ENCODE measurements around the gene POLR1D.

The POLR1D gene

DNA sequence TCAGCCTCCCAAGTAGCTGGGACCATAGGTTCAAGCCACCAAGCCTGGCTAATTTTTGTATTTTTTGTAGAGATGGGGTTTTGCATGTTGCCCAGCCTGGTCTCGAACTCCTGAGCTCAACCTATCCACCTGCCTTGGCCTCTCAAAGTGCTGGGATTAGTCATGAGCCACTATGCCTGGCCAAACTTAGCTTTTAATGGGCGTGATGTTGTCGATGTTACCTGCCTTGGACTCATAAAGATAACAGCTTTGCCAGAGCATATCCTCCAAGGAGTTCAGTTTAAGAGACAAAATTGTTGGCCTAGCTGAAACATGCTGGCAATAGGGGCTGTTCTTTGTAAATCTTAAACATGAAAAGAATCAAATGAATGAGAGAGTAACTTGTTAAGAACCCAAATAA, 13.1 kb downstream of the POLR1D start:
- Histone ChIP-seq H3K27ac (ENCODE audit: poor library complexity, severe bottlenecking) (peak overlapping the region; percentile 93), H3K36me3 (ENCODE audit: low read depth) (peaks cover 32% of the 10 kb centered on the region), H3K4me3 (ENCODE audit: severe bottlenecking) (no peak overlapping the region), H3K9me3 (ENCODE audit: severe bottlenecking) (no peaks in the 10 kb centered on the region), H3K27me3 (ENCODE audit: insufficient read depth, poor library complexity, severe bottlenecking) (no peaks in the 10 kb centered on the region), H3K4me1 (ENCODE audit: insufficient read depth, poor library complexity, severe bottlenecking) (peaks cover 46% of the 10 kb centered on the region)
- no peak for DNase-seq (ENCODE audit: low spot score)
- TF ChIP-seq CTCF (IDR thresholded peaks at IDR 0.05; ENCODE audit: poor library complexity, severe bottlenecking): no peak
- no peak for ATAC-seq (ENCODE audit: low read depth)

DNA sequence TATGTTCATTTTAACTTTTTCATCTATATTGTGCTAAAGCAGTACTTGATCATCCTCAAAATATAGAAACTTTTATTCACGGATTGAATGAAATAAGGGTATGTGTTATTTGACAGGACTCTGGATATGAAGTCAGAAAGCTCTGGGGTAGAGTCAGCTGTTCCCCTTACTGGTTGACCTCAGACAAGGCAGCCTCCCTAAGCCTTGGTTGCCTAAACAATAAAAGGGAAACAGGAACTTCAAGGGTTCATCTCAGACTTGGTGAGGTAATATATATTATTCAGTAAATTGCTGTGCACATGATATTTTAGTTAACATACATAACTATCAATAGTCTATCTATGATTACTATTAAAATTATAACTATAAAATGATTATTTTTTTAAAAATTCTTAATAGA, 13.6 kb downstream of the POLR1D start:
- Histone ChIP-seq H3K9me3 (ENCODE audit: severe bottlenecking) (no peaks in the 10 kb centered on the region), H3K27ac (ENCODE audit: poor library complexity, severe bottlenecking) (peak overlapping the region; percentile 93), H3K27me3 (ENCODE audit: insufficient read depth, poor library complexity, severe bottlenecking) (no peaks in the 10 kb centered on the region), H3K4me3 (ENCODE audit: severe bottlenecking) (no peak overlapping the region), H3K36me3 (ENCODE audit: low read depth) (peaks cover 27% of the 10 kb centered on the region), H3K4me1 (ENCODE audit: insufficient read depth, poor library complexity, severe bottlenecking) (peaks cover 51% of the 10 kb centered on the region)
- DNase-seq (ENCODE audit: low spot score) (no peak), ATAC-seq (ENCODE audit: low read depth) (no peak)
- TF ChIP-seq CTCF (IDR thresholded peaks at IDR 0.05; ENCODE audit: poor library complexity, severe bottlenecking): no peak

DNA sequence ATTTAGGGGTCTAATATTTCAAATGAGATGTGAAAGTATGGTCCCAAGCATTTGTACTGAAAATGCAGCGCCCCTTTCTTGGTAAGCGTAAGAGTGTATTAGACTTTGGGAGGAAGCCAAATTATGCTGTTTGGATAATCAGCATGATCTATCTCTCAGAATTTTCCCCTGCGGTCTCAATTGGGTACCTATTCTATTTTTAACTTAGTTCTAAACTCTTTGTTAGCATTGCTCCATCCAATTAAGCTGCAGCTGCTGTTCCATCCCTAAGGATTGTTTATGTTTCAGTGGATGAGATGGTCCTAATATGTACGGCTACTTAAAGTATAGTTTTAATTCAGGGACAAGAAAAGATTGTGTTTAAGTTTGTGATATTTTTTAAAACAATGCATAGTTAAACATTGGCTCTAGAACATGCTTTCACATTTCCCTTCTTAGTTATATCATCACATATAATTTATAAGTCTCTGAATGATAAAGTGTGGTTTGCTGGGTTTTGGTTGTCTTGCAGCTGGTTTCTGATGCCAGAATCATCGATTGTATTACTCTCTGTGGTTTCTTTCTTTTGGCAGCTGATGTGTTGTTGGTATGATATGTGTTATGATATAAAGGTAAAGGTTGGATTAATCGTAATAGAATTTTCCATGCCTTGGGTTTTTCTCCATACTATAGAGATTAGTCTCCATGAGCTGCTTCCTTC, 15.0 kb downstream of the POLR1D start:
- no peak for DNase-seq (ENCODE audit: low spot score)
- peaks cover 56% of the 10 kb centered on the region for H3K4me1 ChIP-seq (ENCODE audit: insufficient read depth, poor library complexity, severe bottlenecking)
- peak overlapping the region; percentile 15 for H3K27ac ChIP-seq (ENCODE audit: poor library complexity, severe bottlenecking)
- peaks cover 18% of the 10 kb centered on the region for H3K36me3 ChIP-seq (ENCODE audit: low read depth)
- no peak for TF ChIP-seq CTCF (IDR thresholded peaks at IDR 0.05; ENCODE audit: poor library complexity, severe bottlenecking)
- ATAC-seq (ENCODE audit: low read depth): no peak
- H3K27me3 ChIP-seq (ENCODE audit: insufficient read depth, poor library complexity, severe bottlenecking): no peaks in the 10 kb centered on the region
- H3K4me3 ChIP-seq (ENCODE audit: severe bottlenecking): no peak overlapping the region
- no peaks in the 10 kb centered on the region for H3K9me3 ChIP-seq (ENCODE audit: severe bottlenecking)

DNA sequence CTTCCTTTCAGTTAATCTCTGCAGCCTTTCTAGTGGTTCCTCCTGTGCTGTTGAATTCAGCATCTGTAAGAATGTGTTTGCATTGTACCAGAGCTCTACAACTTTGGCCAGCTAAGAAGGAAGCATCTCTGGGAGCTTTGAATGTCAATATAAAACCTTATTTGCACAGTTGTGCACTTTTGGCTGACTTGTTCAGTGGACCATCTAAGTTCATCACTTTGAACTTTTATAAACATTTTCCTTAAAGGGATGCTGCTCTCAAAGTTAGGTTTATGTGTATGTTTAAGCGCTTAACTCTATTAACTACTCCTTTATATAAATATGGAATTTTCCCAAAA, 15.6 kb downstream of the POLR1D start:
- Histone ChIP-seq H3K4me1 (ENCODE audit: insufficient read depth, poor library complexity, severe bottlenecking) (peaks cover 54% of the 10 kb centered on the region), H3K9me3 (ENCODE audit: severe bottlenecking) (no peaks in the 10 kb centered on the region), H3K27ac (ENCODE audit: poor library complexity, severe bottlenecking) (peak overlapping the region; percentile 15), H3K27me3 (ENCODE audit: insufficient read depth, poor library complexity, severe bottlenecking) (no peaks in the 10 kb centered on the region), H3K4me3 (ENCODE audit: severe bottlenecking) (no peak overlapping the region), H3K36me3 (ENCODE audit: low read depth) (peaks cover 14% of the 10 kb centered on the region)
- TF ChIP-seq CTCF (IDR thresholded peaks at IDR 0.05; ENCODE audit: poor library complexity, severe bottlenecking): no peak
- no peak for DNase-seq (ENCODE audit: low spot score)
- ATAC-seq (ENCODE audit: low read depth): no peak

DNA sequence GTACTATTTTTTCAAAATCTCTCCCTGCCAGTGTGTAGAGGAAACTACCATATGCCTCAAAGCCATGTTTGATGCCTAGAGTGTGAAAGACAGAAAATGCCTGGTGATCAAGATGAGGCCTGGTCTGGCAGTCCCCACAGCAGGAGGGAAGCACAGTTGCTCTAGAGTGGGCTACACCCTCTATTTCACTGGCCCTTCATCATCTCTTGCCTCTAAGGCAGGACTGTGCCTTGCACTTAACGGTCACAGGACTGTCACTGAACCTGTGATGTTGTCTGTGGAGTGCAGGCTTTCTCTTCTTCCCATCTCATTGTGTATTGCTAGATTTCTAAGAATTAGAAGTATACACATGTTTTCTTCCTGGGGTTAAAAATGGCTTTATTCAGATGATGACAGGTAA, 16.3 kb downstream of the POLR1D start:
- peaks cover 53% of the 10 kb centered on the region for H3K4me1 ChIP-seq (ENCODE audit: insufficient read depth, poor library complexity, severe bottlenecking)
- H3K4me3 ChIP-seq (ENCODE audit: severe bottlenecking): no peak overlapping the region
- TF ChIP-seq CTCF (IDR thresholded peaks at IDR 0.05; ENCODE audit: poor library complexity, severe bottlenecking): no peak
- peak overlapping the region; percentile 50 for H3K27ac ChIP-seq (ENCODE audit: poor library complexity, severe bottlenecking)
- DNase-seq (ENCODE audit: low spot score) (no peak), ATAC-seq (ENCODE audit: low read depth) (no peak)
- no peaks in the 10 kb centered on the region for H3K9me3 ChIP-seq (ENCODE audit: severe bottlenecking)
- no peaks in the 10 kb centered on the region for H3K27me3 ChIP-seq (ENCODE audit: insufficient read depth, poor library complexity, severe bottlenecking)
- H3K36me3 ChIP-seq (ENCODE audit: low read depth): peaks cover 11% of the 10 kb centered on the region
